Adrenal gland (tissue), 12 donors: Measurements from ENCODE around the gene GPRC5B. TPM values are rescaled to one million over a fixed set of nuclear protein-coding genes. Genes with fewer than 3 reads are reported as not detected.
A peak's percentile ranks its signal among the peaks of the same experiment; 100 is the strongest.

Source experiments
- DNase-seq, 7 donors: peaks; one replicate each; pipeline ENCODE4 v3.0.0-alpha.2; 2019 to 2020
- H3K27ac ChIP-seq, 5 donors: fragments of 200-600 bp; sonication (generic) in 4 of 5; 1 replicate in 3 of 5; 2 replicates in 2 of 5; pipeline versions ENCODE4 v1.5.1 to v1.8.0; 2016 to 2020; ENCODE audit warnings: mild to moderate bottlenecking in 1 of 5
- H3K27me3 ChIP-seq: fragments of 200-600 bp; 2 replicates; pipeline ENCODE4 v1.8.0; 2021
- H3K36me3 ChIP-seq, 2 donors: fragments of 200-600 bp; replicated peaks in 1 of 2; 1 replicate in 1 of 2; 2 replicates in 1 of 2; pipeline versions ENCODE4 v1.5.1 to v1.8.0; 2018 to 2022
- H3K4me1 ChIP-seq, 2 donors: fragments of 200-600 bp; replicated peaks in 1 of 2; 1 replicate in 1 of 2; 2 replicates in 1 of 2; pipeline versions ENCODE4 v1.5.1 to v1.8.0; 2018 to 2021
- H3K4me3 ChIP-seq, 4 donors: fragments of 200-600 bp; sonication (generic) in 3 of 4; one replicate each; pipeline ENCODE4 v1.5.1; 2016 to 2018
- H3K9me3 ChIP-seq, 3 donors: fragments of 200-600 bp; sonication (generic) in 1 of 3; replicated peaks in 1 of 3; 1 replicate in 2 of 3; 2 replicates in 1 of 3; pipeline versions ENCODE4 v1.5.1 to v1.8.0; 2016 to 2021
- CTCF ChIP-seq, 6 experiments: fragments of 450-650 bp in 4 of 6; fragments of 200-600 bp in 2 of 6; sonication (generic) in 1 of 6; IDR thresholded peaks; 1 replicate in 5 of 6; 2 replicates in 1 of 6; pipeline versions ENCODE4 v1.5.1 to v1.8.0; 2016 to 2021; ENCODE audit warnings: antibody characterized with exemption in 6 of 6, mild to moderate bottlenecking in 2 of 6, moderate library complexity in 1 of 6
- POLR2A ChIP-seq, 2 donors: fragments of 450-650 bp; IDR thresholded peaks; one replicate each; pipeline ENCODE4 v1.6.1; 2017; ENCODE audit warnings: antibody characterized with exemption in 2 of 2, mild to moderate bottlenecking in 2 of 2, moderate library complexity in 1 of 2
- WGBS, 4 donors: extraction: QIAGEN DNeasy Blood & Tissue Kit in 2 of 4; methylation state at CpG; one replicate each; pipeline versions ENCODE4 v1.1.5 to v1.1.7; 2013 to 2017; 5-methylcytosine and 5-hydroxymethylcytosine counted together
- intact Hi-C, 2 donors: fragments of 100-400 bp; cut with DNase I; formaldehyde crosslinking; loops; one replicate each; pipeline versions ENCODE4 v1.14.1 to v1.15.0; 2022 to 2023
- polyA plus RNA-seq, 3 donors: library from polyadenylated mRNA; stranded (reverse); fragments of 200-250 nt in 2 of 3; fragments of 350-450 nt in 1 of 3; fragmentation: Illumina TruSeq in 1 of 3; extraction: RNeasy Lipid Tissue Mini Kit (QIAGEN cat#74804) in 1 of 3; gene quantifications; one replicate each; pipeline ENCODE4 v1.2.3, GENCODE V29; 2013 to 2014
- total RNA-seq, 9 donors: library from RNA; depleted of rRNA in 4 of 9; stranded (reverse); fragments of >200 nt in 4 of 9; fragments of 120-200 nt in 1 of 9; fragmentation: NEBNext Ultra II Directional in 1 of 9; extraction: Animal tissue kit (Norgen Biotek cat#: 25700) in 1 of 9; gene quantifications; one replicate each; pipeline versions ENCODE4 v1.1.0 to v1.2.4, GENCODE V29; 2013 to 2023
- donor health status: healthy with polysubstance abuse.
- donor health status: Bipolar disorder and iron deficiency.
- donor health status: DM: yes; HTN: yes; CAD: no.
- donor health status: DM: no; HTN: no; CAD: no.
- donor health status: DM: no; HTN: no; CAD: no.
- donor health status: DM: yes; HTN: yes; CAD: no.

GPRC5B gene
- total and polyA plus RNA-seq, 12 donors: 7.9 to 26.4 (median 22.0) TPM

GRCh38 chr16:19846436-19846835 lies 38.2 kb downstream of the GPRC5B start:
- Histone ChIP-seq H3K36me3 (no peaks in the 10 kb centered on the region), H3K9me3 (no peaks in the 10 kb centered on the region), H3K27ac (no peak overlapping the region), H3K4me3 (no peak overlapping the region), H3K4me1 (peaks cover 3 to 4% of the 10 kb centered on the region in 2 donors), H3K27me3 (no peaks in the 10 kb centered on the region)
- no peak for DNase-seq
- WGBS, 4 donors: 77 to 89% (median 82%) methylated on average over 5 of the region's 5 CpGs
- intact Hi-C loops: no loop called here
- no peak for TF ChIP-seq POLR2A (IDR thresholded peaks at IDR 0.05)
- no peak for TF ChIP-seq CTCF (IDR thresholded peaks at IDR 0.05)

- no peaks in the 10 kb centered on the region for H3K27me3 ChIP-seq
- no peaks in the 10 kb centered on the region for H3K9me3 ChIP-seq
- no peaks in the 10 kb centered on the region for H3K36me3 ChIP-seq
- peak overlapping the region in 4 of 5 donors; percentile 41 to 84 (median 72) for H3K27ac ChIP-seq
- 54 to 68% (median 62%) methylated on average over 11 of the region's 11 CpGs for WGBS, 4 donors
- peak in 6 of 7 donors; percentile 50 to 67 (median 62) for DNase-seq
- H3K4me1 ChIP-seq: peaks cover 4% of the 10 kb centered on the region in 2 donors
- intact Hi-C loops: no loop called here
- no peak overlapping the region for H3K4me3 ChIP-seq
- TF ChIP-seq POLR2A (IDR thresholded peaks at IDR 0.05): peak in 1 of 2 donors; percentile 39
- no peak for TF ChIP-seq CTCF (IDR thresholded peaks at IDR 0.05)
Measured at GRCh38 chr16:19844945-19845641, 39.6 kb downstream of the GPRC5B start.

GRCh38 chr16:19843371-19843770 lies 41.3 kb downstream of the GPRC5B start:
- Histone ChIP-seq H3K4me3 (no peak overlapping the region), H3K27ac (no peak overlapping the region), H3K4me1 (peaks cover 4% of the 10 kb centered on the region in 2 donors), H3K27me3 (no peaks in the 10 kb centered on the region), H3K36me3 (no peaks in the 10 kb centered on the region), H3K9me3 (no peaks in the 10 kb centered on the region)
- WGBS, 4 donors: 87 to 100% (median 94%) methylated on average over 1 of the region's 1 CpG
- no peak for DNase-seq
- TF ChIP-seq CTCF (IDR thresholded peaks at IDR 0.05): no peak
- TF ChIP-seq POLR2A (IDR thresholded peaks at IDR 0.05): no peak
- intact Hi-C loops: no loop called here

- H3K36me3 ChIP-seq: no peaks in the 10 kb centered on the region
- WGBS, 4 donors: 68 to 86% (median 72%) methylated on average over 6 of the region's 6 CpGs
- no peaks in the 10 kb centered on the region for H3K9me3 ChIP-seq
- H3K4me1 ChIP-seq: peaks cover 4% of the 10 kb centered on the region in 2 donors
- H3K27ac ChIP-seq: no peak overlapping the region
- H3K27me3 ChIP-seq: no peaks in the 10 kb centered on the region
- intact Hi-C loops: no loop called here
- no peak for DNase-seq
- H3K4me3 ChIP-seq: no peak overlapping the region
- TF ChIP-seq POLR2A (IDR thresholded peaks at IDR 0.05) (no peak), CTCF (IDR thresholded peaks at IDR 0.05) (no peak)
Measured at GRCh38 chr16:19842426-19843157, 42.1 kb downstream of the GPRC5B start.
